NCI-H1436 (cell line): ENCODE data around the gene PER2.

ENCODE experiments used
- DNase-seq: peaks from one replicate; lab custom pipeline; 2025; lab: John Stamatoyannopoulos, UW

Gene PER2

GRCh38 chr2:238244151-238244550 is 44.3 kb downstream of the PER2 start:
- DNase-seq = no peak

GRCh38 chr2:238243496-238244076 is 44.8 kb downstream of the PER2 start:
- DNase-seq = no peak

GRCh38 chr2:238242731-238243495 is 45.5 kb downstream of the PER2 start:
- peak; percentile 71 for DNase-seq

GRCh38 chr2:238241970-238242369 is 46.4 kb downstream of the PER2 start:
- DNase-seq = no peak

DNA sequence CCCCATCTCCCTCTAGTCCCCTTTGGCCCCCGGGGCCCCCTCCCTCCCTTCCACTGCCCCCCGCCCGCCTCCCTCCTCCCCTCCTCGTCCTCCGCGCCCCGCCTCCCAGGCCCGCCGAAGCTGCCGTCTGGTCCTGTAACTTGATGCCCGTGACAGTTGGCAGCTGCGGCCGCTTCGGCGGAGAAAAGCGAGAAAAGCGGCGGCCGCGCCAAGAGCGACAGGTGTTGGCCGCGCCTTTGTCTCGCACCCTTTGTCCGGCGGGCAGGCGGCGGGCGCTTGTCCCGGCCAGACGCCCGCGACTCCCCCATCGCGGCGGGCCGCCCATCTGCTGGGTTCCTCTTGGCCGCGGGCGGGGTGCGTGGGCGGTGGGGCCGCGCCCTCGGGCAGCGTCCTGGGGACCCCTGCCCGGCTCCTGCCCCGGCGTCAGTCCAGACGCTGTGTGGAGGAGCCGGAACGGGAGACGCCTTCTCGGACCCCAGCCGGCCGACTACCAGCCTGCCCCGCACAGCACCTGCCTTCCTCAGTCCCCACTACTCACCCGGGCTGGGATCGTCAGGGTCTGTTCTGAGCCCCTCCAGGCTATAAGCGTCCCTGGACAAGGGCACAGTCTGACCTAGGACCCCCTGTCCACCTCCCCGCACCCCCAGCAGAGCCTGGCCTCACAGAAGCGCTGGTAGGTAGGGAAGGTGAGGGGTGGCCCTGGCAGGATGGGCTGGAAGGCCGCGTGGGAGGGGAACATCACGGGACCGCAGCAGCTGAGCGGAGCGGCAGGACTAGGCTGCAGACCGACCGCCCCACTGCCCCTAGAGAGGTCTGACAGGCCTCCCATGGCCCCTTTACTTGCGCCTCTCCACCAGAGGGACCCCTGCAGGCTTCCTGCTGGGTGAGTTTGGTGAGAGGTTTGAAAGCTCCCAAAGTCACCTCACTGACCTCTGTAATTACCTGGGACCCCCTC is 47.4 kb downstream of the PER2 start:
- peak; percentile 89 for DNase-seq

- DNase-seq = peak; percentile 92
These were observed 48.3 kb downstream of the PER2 start, which contains the start of gene HES6 for GRCh38 chr2:238239863-238240756. Gene HES6, minus strand, starts transcription at chr2:238240038. Its CDS starts 133 bp downstream, at chr2:238239905.

- DNase-seq = no peak
These were observed 48.9 kb downstream of the PER2 start for GRCh38 chr2:238239543-238239862.

GRCh38 chr2:238238766-238239542 is 49.5 kb downstream of the PER2 start:
- peak; percentile 20 for DNase-seq

- DNase-seq = no peak
These were observed 50.1 kb downstream of the PER2 start for GRCh38 chr2:238238311-238238765.

- DNase-seq = no peak
These were observed 50.8 kb downstream of the PER2 start for GRCh38 chr2:238237431-238238135.

- DNase-seq = no peak
These were observed 51.8 kb downstream of the PER2 start for GRCh38 chr2:238236571-238236970.

GRCh38 chr2:238235856-238236255 is 52.6 kb downstream of the PER2 start:
- DNase-seq = no peak

- no peak for DNase-seq
These were observed 53.1 kb downstream of the PER2 start for GRCh38 chr2:238235331-238235732.

DNA sequence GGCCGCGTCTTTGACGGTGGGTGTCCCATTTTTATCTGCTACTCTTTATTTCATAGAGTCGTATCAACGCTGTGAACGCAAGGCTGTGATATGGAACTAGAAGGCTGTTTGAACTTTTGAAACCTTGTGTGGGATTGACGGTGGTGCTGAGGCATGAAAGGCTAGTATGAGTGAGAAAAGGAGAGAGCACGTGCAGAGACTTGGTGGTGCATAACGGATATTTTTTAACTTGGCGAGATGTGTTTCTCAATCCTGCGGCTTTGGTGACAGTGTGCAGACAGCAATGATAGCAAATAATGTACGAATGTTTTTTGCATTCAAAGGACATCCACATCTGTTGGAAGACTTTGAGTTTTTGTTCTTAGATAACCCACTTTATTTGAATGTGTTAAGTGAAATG is 54.8 kb downstream of the PER2 start:
- no peak for DNase-seq

DNA sequence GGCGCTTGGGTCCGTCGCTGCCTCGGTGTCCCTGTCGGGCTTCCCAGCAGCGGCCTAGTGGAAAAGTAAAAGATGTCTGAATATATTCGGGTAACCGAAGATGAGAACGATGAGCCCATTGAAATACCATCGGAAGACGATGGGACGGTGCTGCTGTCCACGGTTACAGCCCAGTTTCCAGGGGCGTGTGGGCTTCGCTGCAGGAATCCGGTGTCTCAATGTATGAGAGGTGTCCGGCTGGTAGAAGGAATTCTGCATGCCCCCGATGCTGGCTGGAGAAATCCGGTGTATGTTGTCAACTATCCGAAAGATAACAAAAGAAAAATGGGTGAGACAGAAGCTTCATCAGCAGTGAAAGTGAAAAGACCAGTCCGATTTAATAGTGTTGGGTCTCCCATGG is 56.6 kb downstream of the PER2 start:
- DNase-seq = no peak

DNA sequence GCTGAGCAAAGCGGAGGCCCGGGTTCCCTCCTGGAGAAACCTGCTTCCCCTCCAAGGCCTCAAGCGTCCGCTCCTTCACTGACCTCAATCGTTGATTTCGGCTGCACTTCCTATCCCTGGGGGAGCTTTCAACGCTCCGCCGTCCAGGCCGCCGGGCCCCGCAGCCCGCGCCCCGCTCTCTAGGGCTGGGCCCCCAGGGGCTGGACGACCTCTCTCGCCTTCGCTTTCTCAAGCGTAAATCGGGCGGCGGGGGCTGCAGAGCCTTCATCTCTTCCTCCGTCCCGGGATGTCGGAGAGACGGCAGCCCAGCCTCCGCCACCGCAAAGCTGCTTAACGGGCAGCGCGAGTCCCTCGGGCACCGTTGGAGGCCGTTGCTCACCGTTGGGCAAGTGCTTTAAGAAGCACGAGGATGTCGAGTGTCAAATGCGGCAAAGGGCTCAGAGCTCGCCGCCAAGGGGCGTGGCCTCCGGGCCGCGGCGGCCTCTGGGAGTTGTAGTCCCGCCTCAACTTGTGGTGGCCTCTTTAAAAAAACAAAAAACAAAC is 57.1 kb downstream of the PER2 start:
- no peak for DNase-seq

DNA sequence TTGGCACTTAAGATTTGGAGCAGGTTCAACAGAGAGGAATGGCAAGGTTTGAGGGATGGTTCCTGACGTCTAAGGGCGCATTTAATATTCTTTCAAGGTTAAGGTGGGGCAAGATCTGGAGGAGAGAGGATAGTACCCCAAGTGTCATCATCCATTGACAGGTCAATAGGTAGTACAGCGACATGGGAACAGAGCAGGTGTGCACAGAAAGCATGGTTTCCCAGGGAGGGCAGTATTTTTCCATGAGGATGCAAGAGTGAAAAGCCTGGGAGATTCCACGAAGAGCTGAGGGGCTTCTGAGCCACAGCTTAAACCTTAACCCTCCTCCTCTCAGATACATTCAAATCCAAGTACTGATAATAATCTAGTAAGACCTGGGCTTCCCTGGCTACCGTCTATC is 57.7 kb downstream of the PER2 start:
- no peak for DNase-seq

- DNase-seq = no peak
These were observed 59.7 kb downstream of the PER2 start for GRCh38 chr2:238228700-238229099.

DNA sequence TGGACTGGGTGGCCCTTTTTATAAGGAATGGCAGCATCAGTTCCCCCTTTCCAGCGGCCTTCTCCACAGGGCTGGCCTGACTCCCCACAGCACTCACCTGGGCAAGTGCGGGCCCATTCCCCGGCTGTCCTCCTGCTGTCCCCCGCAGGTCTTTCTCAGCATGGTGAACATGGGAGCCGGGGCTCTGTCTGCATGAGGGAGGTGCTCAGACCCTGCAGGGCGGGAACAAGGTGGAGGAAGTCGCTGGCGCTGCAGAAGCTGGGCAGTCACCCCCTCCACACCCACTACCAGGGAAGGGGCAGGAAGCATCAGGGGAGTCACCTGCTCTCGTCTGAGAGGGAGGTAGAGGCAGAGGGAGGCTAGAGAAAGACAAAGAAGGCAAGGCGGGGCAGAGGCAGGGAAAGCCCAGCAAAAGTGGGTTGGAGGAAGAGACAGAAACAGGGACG is 60.8 kb downstream of the PER2 start:
- peak; percentile 27 for DNase-seq
